Rectal smooth muscle tissue (tissue), 1 donor: Measurements from ENCODE around the gene GPR176.
"Not testable (repeated sequence)": the region's sequence is repeated elsewhere in the genome, so short reads cannot be mapped to it uniquely, and the experiment has no call there.

ENCODE experiments used
- H3K27ac ChIP-seq: one replicate; pipeline ENCODE4 v1.7.0; 2013; ENCODE audit warnings: low read depth, low read length, inconsistent platforms
- H3K27me3 ChIP-seq: one replicate; pipeline ENCODE4 v1.7.0; 2013; ENCODE audit warnings: low read length; ENCODE audit not compliant: control insufficient read depth, insufficient read depth
- H3K36me3 ChIP-seq: one replicate; pipeline ENCODE4 v1.7.0; 2013; ENCODE audit warnings: low read length; ENCODE audit not compliant: control insufficient read depth, insufficient read depth
- H3K4me1 ChIP-seq: one replicate; pipeline ENCODE4 v1.7.0; 2013; ENCODE audit warnings: low read length; ENCODE audit not compliant: control insufficient read depth, insufficient read depth
- H3K4me3 ChIP-seq: one replicate; pipeline ENCODE4 v1.7.0; 2013; ENCODE audit warnings: low read length
- H3K9ac ChIP-seq: one replicate; pipeline ENCODE4 v1.7.0; 2013; ENCODE audit warnings: low read length

GPR176 gene

DNA sequence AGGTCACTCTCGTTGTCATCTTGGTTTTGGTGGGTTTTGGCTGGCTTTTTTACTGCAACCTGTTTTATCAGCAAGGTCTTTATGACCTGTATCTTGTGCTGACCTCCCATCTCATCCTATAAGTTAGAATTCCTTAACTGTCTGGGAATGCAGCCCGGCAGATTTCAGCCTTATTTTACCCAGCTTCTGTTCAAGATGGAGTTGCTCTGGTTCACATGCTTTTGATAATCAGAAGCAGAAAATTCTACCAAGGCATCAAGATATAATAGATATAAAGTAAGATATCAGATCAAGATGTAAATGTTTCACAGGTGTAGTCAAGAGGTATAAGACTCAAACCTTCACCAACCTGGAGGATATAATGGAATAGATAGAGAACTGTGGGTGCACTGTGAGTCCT, 16.0 kb downstream of the GPR176 start:
- Histone ChIP-seq H3K36me3 (no peaks in the 10 kb centered on the region), H3K27ac (no peak overlapping the region), H3K9ac (no peak overlapping the region), H3K4me1 (no peaks in the 10 kb centered on the region), H3K4me3 (no peak overlapping the region), H3K27me3 (no peaks in the 10 kb centered on the region)

DNA sequence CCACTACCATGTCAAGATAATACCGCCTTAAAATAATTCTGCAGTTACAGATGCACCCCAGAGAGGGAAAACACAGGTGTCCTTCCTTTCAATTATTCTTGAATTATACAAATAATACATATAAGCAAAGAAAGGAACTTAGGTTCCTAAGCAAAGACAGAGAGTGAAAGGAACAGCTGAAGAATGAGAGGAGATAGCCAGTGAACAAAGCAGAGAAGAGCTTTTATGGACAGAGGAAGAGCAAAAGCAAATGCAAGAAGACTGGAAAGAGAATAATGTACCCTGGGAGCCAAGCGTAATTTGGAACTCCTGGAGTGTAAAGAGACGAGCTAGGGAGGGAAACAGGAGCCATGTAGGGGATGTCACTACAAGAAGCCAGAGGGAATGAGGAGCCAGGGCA, 21.7 kb downstream of the GPR176 start:
- Histone ChIP-seq H3K27me3 (no peaks in the 10 kb centered on the region), H3K36me3 (no peaks in the 10 kb centered on the region), H3K4me3 (no peak overlapping the region), H3K9ac (no peak overlapping the region), H3K4me1 (no peaks in the 10 kb centered on the region), H3K27ac (no peak overlapping the region)

DNA sequence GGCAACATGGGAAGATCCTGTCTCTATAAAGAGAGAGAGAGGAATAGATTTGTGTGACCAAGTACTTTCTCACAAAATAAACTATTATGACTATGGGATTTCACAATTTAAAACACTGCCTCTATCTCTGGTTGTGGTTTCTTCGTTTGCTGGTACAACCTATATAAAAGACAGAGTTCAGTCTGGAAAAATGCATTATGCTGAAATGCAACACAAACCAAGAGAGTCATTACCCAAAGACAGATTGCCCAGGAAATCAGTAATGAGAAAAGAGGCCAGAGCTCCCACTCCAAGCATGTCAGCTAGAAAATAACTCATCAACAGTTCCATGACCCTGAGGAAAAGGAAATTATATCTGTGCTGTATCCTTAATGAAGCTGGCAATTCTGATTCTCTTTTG, 23.2 kb downstream of the GPR176 start:
- H3K9ac ChIP-seq, result no peak overlapping the region
- H3K27me3 ChIP-seq, result no peaks in the 10 kb centered on the region
- no peaks in the 10 kb centered on the region for H3K4me1 ChIP-seq
- H3K36me3 ChIP-seq, result no peaks in the 10 kb centered on the region
- H3K27ac ChIP-seq, result no peak overlapping the region
- no peak overlapping the region for H3K4me3 ChIP-seq

DNA sequence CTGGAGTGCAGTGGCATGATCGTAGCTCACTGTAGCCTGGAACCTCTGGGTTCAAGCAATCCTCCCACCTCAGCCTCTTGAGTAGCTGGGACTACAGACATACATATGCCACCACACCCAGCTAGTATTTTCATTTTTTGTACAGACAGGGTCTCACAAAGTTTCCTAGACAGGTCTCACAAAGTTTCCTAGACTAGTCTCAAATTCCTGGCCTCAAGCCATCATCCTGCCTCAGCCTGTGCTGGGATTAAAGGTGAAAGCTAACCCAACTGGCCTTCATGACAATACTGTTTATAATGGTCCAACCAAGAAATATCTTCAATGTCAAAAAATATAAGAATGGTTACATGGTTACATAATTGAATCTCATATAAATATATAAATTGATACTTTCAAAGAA, 24.0 kb downstream of the GPR176 start:
- H3K9ac ChIP-seq, result no peak overlapping the region
- no peaks in the 10 kb centered on the region for H3K36me3 ChIP-seq
- H3K4me1 ChIP-seq, result no peaks in the 10 kb centered on the region
- no peak overlapping the region for H3K4me3 ChIP-seq
- no peak overlapping the region for H3K27ac ChIP-seq
- no peaks in the 10 kb centered on the region for H3K27me3 ChIP-seq

DNA sequence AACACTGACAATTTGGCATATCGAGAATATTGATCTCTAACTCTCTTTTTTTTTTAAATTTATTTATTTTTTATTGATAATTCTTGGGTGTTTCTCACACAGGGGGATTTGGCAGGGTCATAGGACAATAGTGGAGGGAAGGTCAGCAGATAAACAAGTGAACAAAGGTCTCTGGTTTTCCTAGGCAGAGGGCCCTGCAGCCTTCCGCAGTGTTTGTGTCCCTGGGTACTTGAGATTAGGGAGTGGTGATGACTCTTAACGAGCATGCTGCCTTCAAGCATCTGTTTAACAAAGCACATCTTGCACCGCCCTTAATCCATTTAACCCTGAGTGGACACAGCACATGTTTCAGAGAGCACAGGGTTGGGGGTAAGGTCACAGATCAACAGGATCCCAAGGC, 27.0 kb downstream of the GPR176 start:
- not testable (repeated sequence) for H3K4me1 ChIP-seq, H3K36me3 ChIP-seq, H3K9ac ChIP-seq, H3K27me3 ChIP-seq, H3K4me3 ChIP-seq, H3K27ac ChIP-seq

DNA sequence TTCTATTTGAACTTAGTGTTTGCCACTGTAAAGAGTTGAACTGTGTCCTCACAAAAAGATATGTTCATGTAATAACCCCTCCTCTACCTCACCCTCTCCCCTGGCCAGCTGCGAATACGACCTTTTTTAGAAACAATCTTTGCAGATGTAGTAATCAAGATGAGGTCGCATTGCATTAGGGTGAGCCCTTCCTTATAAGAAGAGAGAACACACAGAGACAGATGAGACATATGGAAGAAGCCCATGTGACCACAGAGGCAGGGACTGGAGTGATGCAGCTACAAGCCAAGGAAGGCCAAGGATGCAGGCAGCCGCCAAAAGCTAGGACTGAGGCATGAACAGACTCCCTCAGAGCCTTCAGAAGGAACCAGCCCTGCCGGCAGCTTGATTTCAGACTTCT, 27.6 kb downstream of the GPR176 start:
- Histone ChIP-seq H3K27ac (no peak overlapping the region), H3K36me3 (no peaks in the 10 kb centered on the region), H3K9ac (no peak overlapping the region), H3K4me3 (no peak overlapping the region), H3K4me1 (no peaks in the 10 kb centered on the region), H3K27me3 (no peaks in the 10 kb centered on the region)

DNA sequence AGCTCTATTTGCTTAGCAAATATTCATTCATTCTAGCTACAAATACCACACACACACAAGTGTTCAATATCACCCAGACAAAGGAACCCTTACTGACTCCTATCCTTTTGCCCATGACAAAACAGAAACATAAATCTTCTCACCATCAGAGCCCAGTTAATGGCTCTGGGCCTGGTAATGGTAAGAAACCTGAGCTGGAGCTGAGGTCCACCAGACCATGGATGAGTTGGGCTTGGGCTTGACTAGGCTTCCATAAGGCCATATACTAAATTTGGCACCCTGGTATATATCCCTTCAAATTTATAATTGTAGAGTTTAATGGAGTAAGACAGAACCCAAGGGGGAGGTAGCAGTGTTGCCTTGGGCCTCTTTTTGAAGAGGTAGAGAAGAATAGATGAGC, 29.4 kb downstream of the GPR176 start:
- no peaks in the 10 kb centered on the region for H3K4me1 ChIP-seq
- H3K36me3 ChIP-seq, result no peaks in the 10 kb centered on the region
- H3K27me3 ChIP-seq, result no peaks in the 10 kb centered on the region
- H3K27ac ChIP-seq, result no peak overlapping the region
- no peak overlapping the region for H3K9ac ChIP-seq
- H3K4me3 ChIP-seq, result no peak overlapping the region

DNA sequence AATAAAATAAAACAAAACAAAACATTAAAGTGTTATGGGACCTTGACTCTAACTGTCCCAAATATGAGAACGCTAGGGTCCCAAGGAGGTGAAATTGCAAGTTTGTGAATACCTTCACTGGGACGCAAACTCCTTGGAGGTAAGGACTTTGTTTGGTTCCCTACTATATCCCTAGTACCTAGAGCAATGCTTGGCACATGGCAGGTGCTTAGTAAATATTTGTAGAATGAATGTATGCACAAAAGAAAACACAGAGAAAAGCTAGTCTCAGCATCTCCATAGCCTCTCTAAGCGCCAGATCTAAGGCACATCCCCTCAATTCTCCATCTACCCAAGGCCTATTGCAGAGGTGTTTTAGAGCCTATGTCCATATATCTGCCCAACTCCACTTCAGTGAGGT, 30.5 kb downstream of the GPR176 start:
- H3K36me3 ChIP-seq, result no peaks in the 10 kb centered on the region
- H3K27ac ChIP-seq, result no peak overlapping the region
- no peak overlapping the region for H3K9ac ChIP-seq
- no peaks in the 10 kb centered on the region for H3K4me1 ChIP-seq
- H3K27me3 ChIP-seq, result no peaks in the 10 kb centered on the region
- no peak overlapping the region for H3K4me3 ChIP-seq

DNA sequence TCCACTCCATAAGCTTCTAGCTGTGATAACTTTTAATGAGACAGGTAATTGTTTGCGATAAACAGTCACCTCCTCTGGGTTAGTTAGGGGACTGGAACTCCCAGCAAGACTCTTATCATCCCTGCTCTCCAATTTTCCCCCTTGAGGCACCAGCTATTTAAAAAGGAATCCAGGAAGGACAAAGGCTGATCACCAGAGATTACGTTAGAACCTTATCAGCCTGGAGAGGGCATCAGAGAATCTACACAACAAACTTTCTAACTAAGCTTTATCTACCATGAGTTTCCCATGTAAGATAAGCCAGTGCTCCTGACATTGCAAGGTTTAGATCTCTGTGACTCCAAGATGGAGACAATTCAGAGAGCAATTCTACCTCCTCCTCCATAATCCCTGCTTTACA, 31.3 kb downstream of the GPR176 start:
- H3K4me1 ChIP-seq, result no peaks in the 10 kb centered on the region
- H3K27me3 ChIP-seq, result no peaks in the 10 kb centered on the region
- no peak overlapping the region for H3K27ac ChIP-seq
- no peak overlapping the region for H3K9ac ChIP-seq
- H3K4me3 ChIP-seq, result no peak overlapping the region
- no peaks in the 10 kb centered on the region for H3K36me3 ChIP-seq

DNA sequence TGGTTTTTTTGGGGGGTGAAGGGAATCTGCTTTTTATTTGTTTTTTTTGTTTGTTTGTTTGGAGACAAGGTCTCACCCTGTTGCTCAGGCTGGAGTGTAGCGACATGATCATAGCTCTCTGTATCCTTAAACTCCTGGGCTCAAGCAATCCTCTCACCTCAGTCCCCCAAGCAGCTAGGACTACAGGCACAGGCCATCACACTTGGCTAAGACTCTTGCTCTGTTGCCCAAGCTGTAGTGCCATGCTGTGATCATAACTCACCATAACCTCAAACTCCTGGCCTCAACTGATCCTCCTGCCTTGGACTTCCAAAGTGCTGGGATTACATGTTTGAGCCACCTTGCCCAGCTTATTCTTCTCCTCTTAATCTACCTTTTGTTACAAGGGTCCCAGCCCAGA, 31.8 kb downstream of the GPR176 start:
- Histone ChIP-seq H3K27ac (no peak overlapping the region), H3K4me3 (no peak overlapping the region), H3K4me1 (no peaks in the 10 kb centered on the region)

DNA sequence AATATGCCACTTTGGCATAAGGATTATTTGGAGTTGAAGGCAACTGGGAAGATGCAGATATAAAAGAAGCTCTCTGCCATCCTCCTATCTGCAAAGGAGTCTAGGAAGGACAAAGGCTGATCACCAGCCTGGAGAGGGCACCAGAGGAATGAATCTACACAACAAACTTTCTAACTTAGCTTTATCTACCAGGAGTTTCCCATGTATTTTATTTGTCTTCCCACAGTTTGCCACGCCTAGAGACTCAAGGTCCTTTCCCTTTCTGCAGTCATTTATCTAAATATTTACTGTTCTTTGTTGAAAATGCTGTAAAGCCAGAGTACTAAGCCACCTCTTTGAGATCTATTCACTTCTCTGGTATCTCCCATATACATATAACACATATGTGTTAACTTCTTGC, 32.2 kb downstream of the GPR176 start:
- Histone ChIP-seq H3K27me3 (no peaks in the 10 kb centered on the region), H3K9ac (no peak overlapping the region), H3K4me3 (no peak overlapping the region), H3K27ac (no peak overlapping the region), H3K36me3 (no peaks in the 10 kb centered on the region), H3K4me1 (no peaks in the 10 kb centered on the region)

More for the DNA sequence above, 31.8 kb downstream of the GPR176 start:
- Histone ChIP-seq H3K36me3 (no peaks in the 10 kb centered on the region), H3K27me3 (no peaks in the 10 kb centered on the region), H3K9ac (no peak overlapping the region)

DNA sequence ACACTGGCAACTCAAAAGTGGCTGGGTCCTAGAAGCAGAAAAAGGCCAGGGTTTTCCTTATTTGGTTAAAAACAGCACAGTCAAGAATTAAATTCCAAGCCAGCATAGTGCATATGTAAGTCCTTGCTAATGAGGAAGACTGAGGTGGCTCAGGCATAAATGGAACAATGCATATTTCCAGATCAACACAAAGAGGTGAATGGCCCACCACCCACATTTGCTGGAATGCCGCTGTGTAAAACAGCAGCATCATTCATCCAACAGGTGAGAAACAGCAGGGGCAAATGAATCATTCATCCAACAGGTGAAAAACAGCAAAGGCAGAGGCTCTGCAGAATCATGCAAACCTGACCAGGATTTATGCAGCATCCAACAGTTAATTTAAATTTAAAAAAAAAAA, 32.9 kb downstream of the GPR176 start:
- no peaks in the 10 kb centered on the region for H3K4me1 ChIP-seq
- H3K36me3 ChIP-seq, result no peaks in the 10 kb centered on the region
- H3K27me3 ChIP-seq, result no peaks in the 10 kb centered on the region
- H3K9ac ChIP-seq, result no peak overlapping the region
- H3K4me3 ChIP-seq, result no peak overlapping the region
- no peak overlapping the region for H3K27ac ChIP-seq

DNA sequence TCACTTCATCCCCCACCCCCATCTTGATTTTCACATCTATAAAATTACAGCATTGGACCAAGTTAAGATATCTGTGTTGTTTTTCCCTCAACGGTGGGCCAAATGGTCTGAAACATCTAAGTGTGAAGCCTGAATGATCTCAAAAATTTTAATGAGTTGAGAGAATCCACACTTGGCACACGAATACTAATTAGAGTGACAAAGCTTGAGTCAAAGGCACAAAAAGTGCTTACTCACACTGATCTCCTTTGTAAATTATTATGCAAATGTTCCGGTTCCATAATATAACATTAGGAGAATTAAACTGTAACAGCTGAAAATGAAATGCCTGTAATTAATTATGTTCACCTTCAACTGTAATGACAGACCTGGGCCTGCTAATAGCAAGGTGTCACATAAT, 33.6 kb downstream of the GPR176 start:
- H3K9ac ChIP-seq, result no peak overlapping the region
- H3K27ac ChIP-seq, result no peak overlapping the region
- no peaks in the 10 kb centered on the region for H3K36me3 ChIP-seq
- H3K4me3 ChIP-seq, result no peak overlapping the region
- H3K4me1 ChIP-seq, result no peaks in the 10 kb centered on the region
- H3K27me3 ChIP-seq, result no peaks in the 10 kb centered on the region
